Measurements from ENCODE around the gene GPC5. TPM values are rescaled to one million over a fixed set of nuclear protein-coding genes. Genes with fewer than 3 reads are reported as not detected.
A peak's percentile ranks its signal among the peaks of the same experiment; 100 is the strongest.

GPC5 gene
- total and polyA plus RNA-seq, 9 of the 15 experiments (the other 6 are each of a cell fraction or from before 2014, with no cell fraction given), result 0.18 to 0.27 TPM; not detected in 7

DNA sequence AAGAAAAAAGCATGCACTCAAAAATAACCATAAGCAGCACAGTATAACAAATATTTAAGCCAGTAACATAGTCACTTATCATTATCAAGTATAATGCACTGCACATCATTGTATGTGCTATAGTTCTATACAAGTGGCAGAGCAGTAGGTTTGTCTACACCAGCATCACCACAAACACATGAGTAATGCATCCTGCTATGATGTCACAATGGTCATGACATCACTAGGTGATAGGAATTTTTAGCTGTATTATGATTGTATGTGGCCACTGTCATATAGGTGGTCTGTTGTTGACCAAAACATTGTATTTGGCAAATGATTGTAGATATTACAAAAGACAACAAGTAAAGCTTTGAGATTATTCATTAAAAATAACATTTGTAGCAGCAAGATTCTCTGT is 967.5 kb downstream of the GPC5 start:
- Histone ChIP-seq H3K27me3 (ENCODE audit: control insufficient read depth in 2 of 2, insufficient read depth in 2 of 2, low read length in 2 of 2) (no peaks in the 10 kb centered on the region), H3K36me3 (ENCODE audit: control insufficient read depth, insufficient read depth, low read length) (no peaks in the 10 kb centered on the region), H3K79me2 (ENCODE audit: control insufficient read depth, insufficient read depth, low read length) (no peaks in the 10 kb centered on the region), H3K9ac (ENCODE audit: insufficient read depth in 1 of 2, low read depth in 2 of 2, low read length in 2 of 2) (no peak overlapping the region), H3K4me3 (no peak overlapping the region), H3K4me1 (replicated peaks in 1 of 2; ENCODE audit: control insufficient read depth in 2 of 2, insufficient read depth in 2 of 2, low read length in 2 of 2) (no peaks in the 10 kb centered on the region), H2AFZ (ENCODE audit: low read depth, low read length) (no peak overlapping the region), H3K9me3 (replicated peaks; ENCODE audit: control insufficient read depth, insufficient read depth, low read depth, low read length) (no peaks in the 10 kb centered on the region), H3K4me2 (ENCODE audit: insufficient read depth, low read length) (no peak overlapping the region), H3K27ac (ENCODE audit: extremely low read depth, low read depth, low read length) (no peak overlapping the region), H3K9me1 (ENCODE audit: control insufficient read depth, insufficient read depth, low read length) (no peaks in the 10 kb centered on the region), H4K20me1 (replicated peaks; ENCODE audit: control insufficient read depth, insufficient read depth, low read length) (no peaks in the 10 kb centered on the region)
- ATAC-seq (no peak), DNase-seq (ENCODE audit: extremely low read depth in 1 of 4, low spot score in 3 of 4) (no peak), FAIRE-seq (no peak)
- ChIA-PET CTCF (ENCODE audit: low intra/inter-chr PET ratio) (no interaction called here), POLR2A (interaction anchor here (0.8 kb wide), 1 partner anchor 11 kb away, joined by 3 read pairs; no protein-coding TSS in a partner anchor)
- BruUV-seq (replicated peaks), result no TSS peak
- intact Hi-C loops (cut with micrococcal nuclease), result no loop called here
- in situ Hi-C loops (cut with MboI), result no loop called here
- TF ChIP-seq SAFB (IDR thresholded peaks at IDR 0.05; ENCODE audit: borderline replicate concordance, low read depth, low read length) (no peak), POLR2G (IDR thresholded peaks at IDR 0.05; ENCODE audit: low read depth, low read length) (no peak), ZNF24 (IDR thresholded peaks at IDR 0.05) (no peak), ZNF184 (CRISPR knock-in tag; IDR thresholded peaks at IDR 0.05) (no peak), TGIF2 (CRISPR knock-in tag; IDR thresholded peaks at IDR 0.05) (no peak), ZNF217 (CRISPR knock-in tag; IDR thresholded peaks at IDR 0.05) (peak; percentile 54; the same call in 1 of the 2 replicates), ZFP1 (CRISPR knock-in tag; IDR thresholded peaks at IDR 0.05) (no peak), SMC3 (conservative IDR thresholded peaks at IDR 0.05; ENCODE audit: insufficient read depth, low read depth, low read length) (no peak), FOXK1 (CRISPR knock-in tag; IDR thresholded peaks at IDR 0.05; ENCODE audit: borderline replicate concordance) (no peak), ETV5 (CRISPR knock-in tag; IDR thresholded peaks at IDR 0.05; ENCODE audit: low read depth) (no peak)
- TF ChIP-seq, protein P1, sequence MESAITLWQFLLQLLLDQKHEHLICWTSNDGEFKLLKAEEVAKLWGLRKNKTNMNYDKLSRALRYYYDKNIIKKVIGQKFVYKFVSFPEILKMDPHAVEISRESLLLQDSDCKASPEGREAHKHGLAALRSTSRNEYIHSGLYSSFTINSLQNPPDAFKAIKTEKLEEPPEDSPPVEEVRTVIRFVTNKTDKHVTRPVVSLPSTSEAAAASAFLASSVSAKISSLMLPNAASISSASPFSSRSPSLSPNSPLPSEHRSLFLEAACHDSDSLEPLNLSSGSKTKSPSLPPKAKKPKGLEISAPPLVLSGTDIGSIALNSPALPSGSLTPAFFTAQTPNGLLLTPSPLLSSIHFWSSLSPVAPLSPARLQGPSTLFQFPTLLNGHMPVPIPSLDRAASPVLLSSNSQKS (CRISPR knock-in tag; IDR thresholded peaks at IDR 0.05), result 0 out of 2 replicates have a peak, but pooled peaks have one; percentile 21
- TF ChIP-seq, protein P2, sequence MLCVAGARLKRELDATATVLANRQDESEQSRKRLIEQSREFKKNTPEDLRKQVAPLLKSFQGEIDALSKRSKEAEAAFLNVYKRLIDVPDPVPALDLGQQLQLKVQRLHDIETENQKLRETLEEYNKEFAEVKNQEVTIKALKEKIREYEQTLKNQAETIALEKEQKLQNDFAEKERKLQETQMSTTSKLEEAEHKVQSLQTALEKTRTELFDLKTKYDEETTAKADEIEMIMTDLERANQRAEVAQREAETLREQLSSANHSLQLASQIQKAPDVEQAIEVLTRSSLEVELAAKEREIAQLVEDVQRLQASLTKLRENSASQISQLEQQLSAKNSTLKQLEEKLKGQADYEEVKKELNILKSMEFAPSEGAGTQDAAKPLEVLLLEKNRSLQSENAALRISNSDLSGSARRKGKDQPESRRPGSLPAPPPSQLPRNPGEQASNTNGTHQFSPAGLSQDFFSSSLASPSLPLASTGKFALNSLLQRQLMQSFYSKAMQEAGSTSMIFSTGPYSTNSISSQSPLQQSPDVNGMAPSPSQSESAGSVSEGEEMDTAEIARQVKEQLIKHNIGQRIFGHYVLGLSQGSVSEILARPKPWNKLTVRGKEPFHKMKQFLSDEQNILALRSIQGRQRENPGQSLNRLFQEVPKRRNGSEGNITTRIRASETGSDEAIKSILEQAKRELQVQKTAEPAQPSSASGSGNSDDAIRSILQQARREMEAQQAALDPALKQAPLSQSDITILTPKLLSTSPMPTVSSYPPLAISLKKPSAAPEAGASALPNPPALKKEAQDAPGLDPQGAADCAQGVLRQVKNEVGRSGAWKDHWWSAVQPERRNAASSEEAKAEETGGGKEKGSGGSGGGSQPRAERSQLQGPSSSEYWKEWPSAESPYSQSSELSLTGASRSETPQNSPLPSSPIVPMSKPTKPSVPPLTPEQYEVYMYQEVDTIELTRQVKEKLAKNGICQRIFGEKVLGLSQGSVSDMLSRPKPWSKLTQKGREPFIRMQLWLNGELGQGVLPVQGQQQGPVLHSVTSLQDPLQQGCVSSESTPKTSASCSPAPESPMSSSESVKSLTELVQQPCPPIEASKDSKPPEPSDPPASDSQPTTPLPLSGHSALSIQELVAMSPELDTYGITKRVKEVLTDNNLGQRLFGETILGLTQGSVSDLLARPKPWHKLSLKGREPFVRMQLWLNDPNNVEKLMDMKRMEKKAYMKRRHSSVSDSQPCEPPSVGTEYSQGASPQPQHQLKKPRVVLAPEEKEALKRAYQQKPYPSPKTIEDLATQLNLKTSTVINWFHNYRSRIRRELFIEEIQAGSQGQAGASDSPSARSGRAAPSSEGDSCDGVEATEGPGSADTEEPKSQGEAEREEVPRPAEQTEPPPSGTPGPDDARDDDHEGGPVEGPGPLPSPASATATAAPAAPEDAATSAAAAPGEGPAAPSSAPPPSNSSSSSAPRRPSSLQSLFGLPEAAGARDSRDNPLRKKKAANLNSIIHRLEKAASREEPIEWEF (CRISPR knock-in tag; IDR thresholded peaks at IDR 0.05), result no peak
- TF ChIP-seq, protein P3, sequence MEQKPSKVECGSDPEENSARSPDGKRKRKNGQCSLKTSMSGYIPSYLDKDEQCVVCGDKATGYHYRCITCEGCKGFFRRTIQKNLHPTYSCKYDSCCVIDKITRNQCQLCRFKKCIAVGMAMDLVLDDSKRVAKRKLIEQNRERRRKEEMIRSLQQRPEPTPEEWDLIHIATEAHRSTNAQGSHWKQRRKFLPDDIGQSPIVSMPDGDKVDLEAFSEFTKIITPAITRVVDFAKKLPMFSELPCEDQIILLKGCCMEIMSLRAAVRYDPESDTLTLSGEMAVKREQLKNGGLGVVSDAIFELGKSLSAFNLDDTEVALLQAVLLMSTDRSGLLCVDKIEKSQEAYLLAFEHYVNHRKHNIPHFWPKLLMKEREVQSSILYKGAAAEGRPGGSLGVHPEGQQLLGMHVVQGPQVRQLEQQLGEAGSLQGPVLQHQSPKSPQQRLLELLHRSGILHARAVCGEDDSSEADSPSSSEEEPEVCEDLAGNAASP (IDR thresholded peaks at IDR 0.05), result no peak
- TF ChIP-seq, protein P4, sequence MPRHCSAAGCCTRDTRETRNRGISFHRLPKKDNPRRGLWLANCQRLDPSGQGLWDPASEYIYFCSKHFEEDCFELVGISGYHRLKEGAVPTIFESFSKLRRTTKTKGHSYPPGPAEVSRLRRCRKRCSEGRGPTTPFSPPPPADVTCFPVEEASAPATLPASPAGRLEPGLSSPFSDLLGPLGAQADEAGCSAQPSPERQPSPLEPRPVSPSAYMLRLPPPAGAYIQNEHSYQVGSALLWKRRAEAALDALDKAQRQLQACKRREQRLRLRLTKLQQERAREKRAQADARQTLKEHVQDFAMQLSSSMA (CRISPR knock-in tag; IDR thresholded peaks at IDR 0.05), result no peak
